ENCODE measurements around the gene GPBAR1.

GRCh38 chr2:218226903-218227302 is 33.9 kb upstream of the GPBAR1 start:
- no peak for TF ChIP-seq CTCF (IDR thresholded peaks at IDR 0.05; ENCODE audit: insufficient read depth, low read length, poor library complexity, severe bottlenecking)
- TF ChIP-seq EZH2phosphoT487 (conservative IDR thresholded peaks at IDR 0.05; ENCODE audit: low read length) = no peak

All from SU-DHL-6 (cell line).